ENCODE results near the gene NUP214.
A peak's percentile ranks its signal among the peaks of the same experiment; 100 is the strongest.

The NUP214 gene

DNA sequence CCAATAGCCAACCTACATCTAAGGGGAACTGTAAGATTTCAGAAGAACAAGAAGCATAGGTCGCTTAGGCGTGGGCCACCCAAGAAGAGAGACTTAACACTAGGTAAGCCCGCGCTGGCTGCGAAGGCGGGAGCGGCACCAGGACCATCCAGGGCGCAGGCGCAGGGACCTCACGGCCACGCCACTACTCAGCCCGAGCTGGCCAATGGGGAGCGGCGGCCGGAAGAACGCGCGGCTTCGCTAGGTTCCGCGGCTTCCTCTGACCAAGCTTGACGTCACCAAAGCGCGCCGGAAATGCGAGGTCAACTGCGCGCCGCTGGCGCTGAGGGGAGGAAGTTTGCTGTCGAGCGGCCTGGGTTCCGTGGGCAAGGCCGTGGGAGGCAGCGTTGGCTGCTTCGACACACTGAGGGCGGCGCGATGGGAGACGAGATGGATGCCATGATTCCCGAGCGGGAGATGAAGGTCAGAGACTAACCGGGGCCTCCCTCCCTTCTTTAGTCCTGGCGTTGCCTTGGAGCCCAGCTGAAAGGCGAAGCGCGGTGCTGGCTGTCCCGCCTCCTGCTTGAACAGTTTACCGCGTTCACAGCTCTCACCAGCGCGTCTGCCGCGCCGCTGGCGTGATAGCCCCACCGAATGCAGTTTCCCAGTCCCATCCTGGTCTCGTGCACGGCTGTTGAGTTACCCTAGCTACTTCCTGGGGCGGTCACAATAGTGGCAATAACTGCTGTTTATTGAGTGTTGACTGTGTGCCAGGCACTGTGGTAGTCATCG is at the start of gene NUP214:
TSS of gene NUP214 (plus strand) at position 299 of the 771 bp plus-strand sequence. CDS start at position 418, 119 bp downstream.
- DNase-seq = peak; percentile 98

GRCh38 chr9:131076347-131077195 is 48.8 kb upstream of the NUP214 start:
- no peak for DNase-seq

GRCh38 chr9:131078427-131079366 is 46.7 kb upstream of the NUP214 start:
- DNase-seq = no peak

- no peak for DNase-seq
These were observed 44.8 kb upstream of the NUP214 start for GRCh38 chr9:131080589-131080988.

DNA sequence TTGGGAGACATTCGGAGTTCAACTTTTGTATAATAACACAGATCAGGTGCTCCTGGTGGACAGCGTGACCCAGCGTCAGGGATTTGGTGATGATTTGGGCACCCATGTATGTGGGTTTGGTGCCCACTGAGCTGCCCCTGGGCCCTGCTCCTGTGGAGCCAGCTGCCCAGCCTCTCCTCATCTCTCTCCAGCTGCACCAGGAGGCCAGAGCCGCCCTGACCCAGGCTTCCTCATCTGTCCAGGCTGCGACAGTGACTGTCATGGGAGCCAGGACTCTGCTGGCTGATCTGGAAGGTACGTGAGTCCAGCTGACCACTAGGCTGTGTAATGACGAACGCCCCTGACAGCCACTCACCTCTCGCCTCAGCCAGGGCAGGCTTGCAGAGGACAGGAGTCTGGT is 43.5 kb upstream of the NUP214 start:
- no peak for DNase-seq

DNA sequence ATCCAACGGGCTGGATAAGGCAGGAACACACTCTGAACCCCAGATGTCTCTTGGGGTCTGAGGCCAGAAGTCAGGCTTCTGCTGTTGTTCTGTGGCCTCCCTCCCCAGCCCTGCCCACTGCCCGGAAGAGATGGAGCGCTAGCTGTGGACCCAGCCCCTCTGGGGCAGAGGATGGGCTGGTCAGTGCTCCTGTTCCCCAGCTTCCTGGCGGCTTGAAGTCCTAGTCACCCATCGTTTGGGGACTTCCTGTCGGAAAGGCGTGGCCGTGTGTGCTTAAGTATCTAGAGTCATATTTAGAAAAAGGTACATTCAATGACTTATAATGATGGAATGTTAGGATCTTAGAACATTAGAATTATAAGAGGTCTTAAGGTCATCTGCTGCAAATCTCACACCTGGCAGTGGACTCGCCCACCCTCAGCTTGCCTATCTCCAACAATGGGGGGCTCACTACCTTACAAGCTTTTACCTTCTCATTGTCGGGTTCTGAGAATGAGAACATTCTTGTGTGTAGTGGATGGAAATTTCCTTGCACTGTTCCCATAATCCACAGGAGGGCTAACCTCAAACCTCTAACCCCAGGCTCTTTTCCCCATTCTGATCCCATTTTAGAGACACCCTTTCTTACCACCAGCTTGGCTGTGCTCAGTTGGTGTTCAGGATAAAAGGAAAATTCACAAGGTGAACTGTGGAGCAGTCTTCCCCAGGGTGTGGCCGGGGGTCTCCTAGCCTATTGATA is 42.4 kb upstream of the NUP214 start:
- no peak for DNase-seq

- DNase-seq = no peak
These were observed 40.6 kb upstream of the NUP214 start for GRCh38 chr9:131084661-131085369.

DNA sequence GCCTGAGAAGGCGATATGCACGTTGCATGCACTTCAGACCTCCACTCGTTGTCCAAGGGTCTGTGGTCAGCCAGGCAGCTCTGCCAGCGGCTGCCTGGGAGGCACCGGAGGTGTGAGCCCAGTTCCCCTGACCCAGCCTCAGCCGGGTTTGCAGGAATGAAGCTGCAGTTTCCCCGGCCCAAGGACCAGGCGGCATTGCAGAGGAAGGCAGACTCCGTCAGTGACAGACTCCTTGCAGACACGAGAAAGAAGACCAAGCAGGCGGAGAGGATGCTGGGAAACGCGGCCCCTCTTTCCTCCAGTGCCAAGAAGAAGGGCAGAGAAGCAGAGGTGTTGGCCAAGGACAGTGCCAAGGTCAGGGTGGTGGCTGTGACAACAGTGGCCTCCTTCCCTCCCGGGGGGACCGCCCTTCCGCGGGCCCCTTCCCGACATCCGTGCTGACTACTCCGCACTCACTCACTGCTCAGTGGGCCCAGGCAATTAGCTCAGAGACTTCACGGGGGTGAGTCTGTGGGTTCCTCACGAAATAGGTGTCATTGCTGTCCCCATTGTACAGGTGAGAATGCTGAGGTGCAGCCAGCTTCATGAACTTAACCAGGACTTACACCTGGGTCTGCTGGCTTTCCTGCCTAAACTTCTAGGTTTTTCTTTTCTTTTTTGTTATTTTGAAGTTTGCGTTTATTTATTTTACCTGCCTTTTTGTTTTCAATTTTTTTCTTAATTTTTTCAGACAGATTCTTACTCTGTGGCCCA is 39.8 kb upstream of the NUP214 start:
- DNase-seq = no peak

- no peak for DNase-seq
These were observed 38.0 kb upstream of the NUP214 start for GRCh38 chr9:131087354-131087893.

GRCh38 chr9:131090025-131090787 is 35.2 kb upstream of the NUP214 start:
- DNase-seq = no peak

DNA sequence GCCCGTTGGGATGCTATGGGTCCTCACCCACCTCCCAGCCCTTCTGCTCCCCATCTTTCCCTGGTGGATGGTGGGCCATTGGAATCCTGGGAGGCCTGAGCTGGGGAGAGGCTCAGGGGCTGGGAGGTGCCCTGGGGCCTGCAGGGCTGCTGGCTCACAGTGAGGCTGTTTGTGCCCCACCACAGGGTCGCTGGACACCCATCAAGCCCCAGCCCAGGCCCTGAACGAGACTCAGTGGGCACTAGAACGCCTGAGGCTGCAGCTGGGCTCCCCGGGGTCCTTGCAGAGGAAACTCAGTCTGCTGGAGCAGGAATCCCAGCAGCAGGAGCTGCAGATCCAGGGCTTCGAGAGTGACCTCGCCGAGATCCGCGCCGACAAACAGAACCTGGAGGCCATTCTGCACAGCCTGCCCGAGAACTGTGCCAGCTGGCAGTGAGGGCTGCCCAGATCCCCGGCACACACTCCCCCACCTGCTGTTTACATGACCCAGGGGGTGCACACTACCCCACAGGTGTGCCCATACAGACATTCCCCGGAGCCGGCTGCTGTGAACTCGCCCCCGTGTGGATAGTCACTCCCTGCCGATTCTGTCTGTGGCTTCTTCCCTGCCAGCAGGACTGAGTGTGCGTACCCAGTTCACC is 33.9 kb upstream of the NUP214 start:
- DNase-seq = no peak

- DNase-seq = no peak
These were observed 33.4 kb upstream of the NUP214 start for GRCh38 chr9:131092030-131092429.

- DNase-seq = no peak
These were observed 32.6 kb upstream of the NUP214 start for GRCh38 chr9:131092548-131093440.

DNA sequence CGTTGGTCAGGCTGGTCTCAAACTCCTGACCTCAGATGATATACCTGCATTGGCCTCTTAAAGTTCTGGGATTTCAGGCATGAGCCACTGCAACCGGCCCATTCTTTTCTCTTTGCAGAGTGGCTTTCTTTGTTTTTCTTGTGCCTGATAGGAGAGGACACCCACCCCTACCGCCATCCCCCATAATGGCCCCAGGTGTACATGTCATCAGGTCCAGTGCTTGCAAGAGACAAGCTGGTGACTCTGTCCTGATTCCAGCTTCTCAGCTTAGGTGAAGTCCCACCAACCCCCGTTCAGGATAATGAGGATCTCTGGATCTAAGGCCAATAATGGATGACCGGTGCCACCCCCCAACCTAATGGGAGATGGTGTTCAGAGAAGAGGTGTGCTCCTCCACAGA is 31.4 kb upstream of the NUP214 start:
- DNase-seq = no peak

DNA sequence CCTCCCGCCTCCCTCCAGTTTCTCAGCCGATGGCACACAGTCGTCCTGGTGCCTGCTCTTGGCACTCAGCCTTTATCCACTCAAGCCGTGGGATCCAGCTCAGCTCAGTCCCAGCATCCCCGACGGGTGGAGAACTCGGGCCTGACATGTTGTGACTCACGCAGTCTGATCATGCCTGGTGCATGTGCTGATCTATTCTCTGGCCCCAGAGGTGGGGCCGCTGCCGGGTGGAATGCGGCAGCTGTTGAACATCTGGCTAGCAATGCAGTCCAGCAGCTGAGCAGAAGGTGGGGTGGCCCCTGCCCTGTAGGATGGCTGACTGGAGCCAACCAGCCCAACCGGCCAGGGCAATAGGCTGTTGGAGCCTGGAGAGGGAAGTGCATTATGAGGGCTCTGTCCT is 30.8 kb upstream of the NUP214 start:
- no peak for DNase-seq

GRCh38 chr9:131095666-131096268 is 29.6 kb upstream of the NUP214 start:
- peak; percentile 14 for DNase-seq

DNA sequence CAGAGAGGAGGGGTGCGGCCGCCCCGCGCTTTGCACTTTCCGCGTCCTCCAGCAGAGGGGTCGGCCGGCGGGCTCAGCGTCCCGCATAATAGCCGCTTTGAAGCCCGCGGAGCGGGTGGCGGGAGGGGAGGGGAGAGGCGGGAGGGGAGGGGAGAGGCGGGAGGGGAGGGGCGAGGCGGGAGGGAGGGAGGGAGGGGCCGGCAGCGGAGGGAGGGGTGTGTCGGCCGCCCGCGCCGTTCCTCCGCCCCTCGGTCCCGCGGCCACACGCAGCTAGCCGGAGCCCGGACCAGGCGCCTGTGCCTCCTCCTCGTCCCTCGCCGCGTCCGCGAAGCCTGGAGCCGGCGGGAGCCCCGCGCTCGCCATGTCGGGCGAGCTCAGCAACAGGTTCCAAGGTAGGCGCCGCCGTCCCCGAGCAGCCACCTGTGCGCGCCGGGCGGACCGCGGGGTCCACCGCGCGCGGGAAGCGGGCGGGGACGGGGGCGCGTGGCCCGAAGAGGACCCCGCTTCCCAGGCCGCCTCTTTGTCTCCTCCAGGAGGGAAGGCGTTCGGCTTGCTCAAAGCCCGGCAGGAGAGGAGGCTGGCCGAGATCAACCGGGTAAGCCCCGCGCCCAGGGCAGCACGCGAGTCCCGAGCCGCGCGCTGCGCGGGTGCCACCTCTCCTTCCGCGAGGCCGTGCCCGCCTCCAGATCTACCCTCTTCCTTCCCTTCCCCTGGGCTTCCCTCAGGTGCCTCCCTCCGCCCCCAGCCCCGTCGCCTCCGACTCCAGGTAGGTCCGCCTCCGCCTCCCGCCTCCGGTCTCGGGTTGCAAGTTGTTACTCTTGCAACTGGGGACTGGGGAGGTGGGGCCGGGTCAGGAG is 28.9 kb upstream of the NUP214 start, which contains the start of gene AIF1L:
TSS of gene AIF1L (plus strand) at position 263 of the 857 bp plus-strand sequence. CDS start at position 362, 99 bp downstream.
- no peak for DNase-seq
